ENCODE measurements around the gene CACNA1A.

Gene CACNA1A

GRCh38 chr19:13297023-13297422, 209.3 kb downstream of the CACNA1A start:
- H3K4me2 ChIP-seq (ENCODE audit: low read length) = no peak overlapping the region
- no peaks in the 10 kb centered on the region for H3K9me2 ChIP-seq (ENCODE audit: low read depth, low read length)
- H3F3A ChIP-seq (ENCODE audit: insufficient read depth, low read length) = no peaks in the 10 kb centered on the region
- H4K20me1 ChIP-seq (ENCODE audit: insufficient read depth, low read length) = no peaks in the 10 kb centered on the region
- H3K27ac ChIP-seq (ENCODE audit: low read depth, low read length, poor library complexity, severe bottlenecking) = no peak overlapping the region
- H3K36me3 ChIP-seq (ENCODE audit: insufficient read depth, low read length) = no peaks in the 10 kb centered on the region
- H3K4me3 ChIP-seq (ENCODE audit: low read depth, low read length, poor library complexity, severe bottlenecking) = no peak overlapping the region
- TF ChIP-seq, protein P1, sequence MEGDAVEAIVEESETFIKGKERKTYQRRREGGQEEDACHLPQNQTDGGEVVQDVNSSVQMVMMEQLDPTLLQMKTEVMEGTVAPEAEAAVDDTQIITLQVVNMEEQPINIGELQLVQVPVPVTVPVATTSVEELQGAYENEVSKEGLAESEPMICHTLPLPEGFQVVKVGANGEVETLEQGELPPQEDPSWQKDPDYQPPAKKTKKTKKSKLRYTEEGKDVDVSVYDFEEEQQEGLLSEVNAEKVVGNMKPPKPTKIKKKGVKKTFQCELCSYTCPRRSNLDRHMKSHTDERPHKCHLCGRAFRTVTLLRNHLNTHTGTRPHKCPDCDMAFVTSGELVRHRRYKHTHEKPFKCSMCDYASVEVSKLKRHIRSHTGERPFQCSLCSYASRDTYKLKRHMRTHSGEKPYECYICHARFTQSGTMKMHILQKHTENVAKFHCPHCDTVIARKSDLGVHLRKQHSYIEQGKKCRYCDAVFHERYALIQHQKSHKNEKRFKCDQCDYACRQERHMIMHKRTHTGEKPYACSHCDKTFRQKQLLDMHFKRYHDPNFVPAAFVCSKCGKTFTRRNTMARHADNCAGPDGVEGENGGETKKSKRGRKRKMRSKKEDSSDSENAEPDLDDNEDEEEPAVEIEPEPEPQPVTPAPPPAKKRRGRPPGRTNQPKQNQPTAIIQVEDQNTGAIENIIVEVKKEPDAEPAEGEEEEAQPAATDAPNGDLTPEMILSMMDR (IDR thresholded peaks at IDR 0.05; ENCODE audit: low read length) = no peak
- no peak for TF ChIP-seq EZH2 (IDR thresholded peaks at IDR 0.05; ENCODE audit: borderline replicate concordance, low read length)
- no peak overlapping the region for H2AFZ ChIP-seq (ENCODE audit: low read length)
- no peaks in the 10 kb centered on the region for H3K9me3 ChIP-seq (ENCODE audit: low read length)
- no peaks in the 10 kb centered on the region for H3K79me2 ChIP-seq (ENCODE audit: insufficient read depth, low read length)
- H3K4me1 ChIP-seq (ENCODE audit: insufficient read depth, low read length, severe bottlenecking) = no peaks in the 10 kb centered on the region
- no peaks in the 10 kb centered on the region; the same call in 1 of the 2 replicates for H3K27me3 ChIP-seq (ENCODE audit: insufficient read depth, low read length)
- H3K9ac ChIP-seq (ENCODE audit: low read length) = no peak overlapping the region

GRCh38 chr19:13294812-13295567, 211.3 kb downstream of the CACNA1A start:
- Histone ChIP-seq H3K79me2 (ENCODE audit: insufficient read depth, low read length) (no peaks in the 10 kb centered on the region), H4K20me1 (ENCODE audit: insufficient read depth, low read length) (no peaks in the 10 kb centered on the region), H3K9me2 (ENCODE audit: low read depth, low read length) (no peaks in the 10 kb centered on the region), H3K27me3 (ENCODE audit: insufficient read depth, low read length) (no peaks in the 10 kb centered on the region; the same call in 1 of the 2 replicates), H3F3A (ENCODE audit: insufficient read depth, low read length) (no peaks in the 10 kb centered on the region), H3K4me2 (ENCODE audit: low read length) (no peak overlapping the region), H3K4me3 (ENCODE audit: low read depth, low read length, poor library complexity, severe bottlenecking) (no peak overlapping the region), H3K4me1 (ENCODE audit: insufficient read depth, low read length, severe bottlenecking) (no peaks in the 10 kb centered on the region), H2AFZ (ENCODE audit: low read length) (no peak overlapping the region), H3K9me3 (ENCODE audit: low read length) (no peaks in the 10 kb centered on the region), H3K27ac (ENCODE audit: low read depth, low read length, poor library complexity, severe bottlenecking) (no peak overlapping the region), H3K36me3 (ENCODE audit: insufficient read depth, low read length) (no peaks in the 10 kb centered on the region), H3K9ac (ENCODE audit: low read length) (no peak overlapping the region)
- TF ChIP-seq EZH2 (IDR thresholded peaks at IDR 0.05; ENCODE audit: borderline replicate concordance, low read length) = no peak
- TF ChIP-seq, protein P1 (IDR thresholded peaks at IDR 0.05; ENCODE audit: low read length) = no peak

- Histone ChIP-seq H3K36me3 (ENCODE audit: insufficient read depth, low read length) (no peaks in the 10 kb centered on the region), H4K20me1 (ENCODE audit: insufficient read depth, low read length) (no peaks in the 10 kb centered on the region), H3K79me2 (ENCODE audit: insufficient read depth, low read length) (no peaks in the 10 kb centered on the region), H3K9ac (ENCODE audit: low read length) (no peak overlapping the region), H3K27me3 (ENCODE audit: insufficient read depth, low read length) (no peaks in the 10 kb centered on the region), H3K27ac (ENCODE audit: low read depth, low read length, poor library complexity, severe bottlenecking) (no peak overlapping the region), H3K9me2 (ENCODE audit: low read depth, low read length) (no peaks in the 10 kb centered on the region), H3K4me2 (ENCODE audit: low read length) (no peak overlapping the region), H3F3A (ENCODE audit: insufficient read depth, low read length) (no peaks in the 10 kb centered on the region), H3K9me3 (ENCODE audit: low read length) (no peaks in the 10 kb centered on the region), H3K4me1 (ENCODE audit: insufficient read depth, low read length, severe bottlenecking) (no peaks in the 10 kb centered on the region), H2AFZ (ENCODE audit: low read length) (no peak overlapping the region), H3K4me3 (ENCODE audit: low read depth, low read length, poor library complexity, severe bottlenecking) (no peak overlapping the region)
- TF ChIP-seq, protein P1 (IDR thresholded peaks at IDR 0.05; ENCODE audit: low read length) = no peak
- no peak for TF ChIP-seq EZH2 (IDR thresholded peaks at IDR 0.05; ENCODE audit: borderline replicate concordance, low read length)
Measured at GRCh38 chr19:13291913-13292312, 214.4 kb downstream of the CACNA1A start.
